ENCODE data around the gene GNL2.

GRCh38 chr1:37588939-37589338, 6.8 kb downstream of the GNL2 start:
- TF ChIP-seq ZBTB33 (IDR thresholded peaks at IDR 0.05) (no peak), CTCF (IDR thresholded peaks at IDR 0.05; ENCODE audit: low read depth, low read length, missing input control) (no peak), GABPA (IDR thresholded peaks at IDR 0.05 in 1 of 2, conservative IDR thresholded peaks at IDR 0.05 in 1 of 2) (no peak), ATF3 (IDR thresholded peaks at IDR 0.05) (no peak)

All from liver (tissue), 3 donors.